NCI-H1694 (cell line): ENCODE results near the gene OR14A16.

Source experiments
- DNase-seq: peaks from one replicate; lab custom pipeline; 2025; lab: John Stamatoyannopoulos, UW

OR14A16 gene, protein sequence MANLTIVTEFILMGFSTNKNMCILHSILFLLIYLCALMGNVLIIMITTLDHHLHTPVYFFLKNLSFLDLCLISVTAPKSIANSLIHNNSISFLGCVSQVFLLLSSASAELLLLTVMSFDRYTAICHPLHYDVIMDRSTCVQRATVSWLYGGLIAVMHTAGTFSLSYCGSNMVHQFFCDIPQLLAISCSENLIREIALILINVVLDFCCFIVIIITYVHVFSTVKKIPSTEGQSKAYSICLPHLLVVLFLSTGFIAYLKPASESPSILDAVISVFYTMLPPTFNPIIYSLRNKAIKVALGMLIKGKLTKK

DNA sequence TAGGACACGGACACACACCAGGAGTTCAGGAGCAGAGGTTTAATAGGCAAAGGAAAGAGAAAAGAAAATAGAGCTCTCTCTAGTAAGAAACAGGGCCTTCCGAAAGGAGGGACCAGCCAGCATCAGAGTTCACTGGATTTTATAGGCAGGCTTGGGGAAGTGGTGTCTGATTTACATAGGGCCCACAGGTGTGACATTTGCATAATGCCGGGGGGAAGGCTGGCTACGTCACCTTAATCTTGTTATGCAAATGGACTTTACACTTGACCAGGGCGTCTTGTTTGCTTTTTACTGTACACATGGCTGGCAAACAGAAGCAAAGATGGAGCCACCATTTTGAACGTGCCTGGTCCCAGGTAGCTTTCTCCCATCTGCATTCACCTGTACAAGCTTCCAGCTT is at the start of gene OR14A16:
Gene OR14A16 (minus strand): TSS at position 97 of the 400 bp plus-strand sequence. CDS start 8,390 bp downstream, outside the sequence.
- no peak for DNase-seq

GRCh38 chr1:247865416-247865815 is 41.5 kb upstream of the OR14A16 start:
- no peak for DNase-seq

- DNase-seq: no peak
Measured at GRCh38 chr1:247864644-247865043, 40.7 kb upstream of the OR14A16 start.

DNA sequence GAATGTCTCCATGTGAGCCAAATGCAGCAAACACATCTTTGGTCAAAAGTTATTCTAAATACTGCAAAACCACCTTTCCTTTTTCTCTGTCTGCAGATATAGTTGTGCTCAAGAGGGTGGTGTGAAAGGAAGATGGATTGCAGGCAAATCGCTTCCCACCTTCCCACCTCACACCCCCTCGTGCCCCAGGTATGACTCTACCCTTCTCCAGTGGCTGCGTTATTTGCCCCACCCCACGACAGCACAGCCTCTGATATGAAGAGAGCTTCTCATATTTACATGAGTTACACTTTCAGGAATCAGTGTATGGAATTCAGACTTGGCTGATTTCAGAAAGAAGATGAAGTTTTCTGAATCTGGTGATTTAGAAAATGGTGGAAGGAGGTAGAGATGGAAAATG is 38.8 kb upstream of the OR14A16 start:
- DNase-seq: no peak

- DNase-seq: no peak
Measured at GRCh38 chr1:247857985-247858619, 34.2 kb upstream of the OR14A16 start.

DNA sequence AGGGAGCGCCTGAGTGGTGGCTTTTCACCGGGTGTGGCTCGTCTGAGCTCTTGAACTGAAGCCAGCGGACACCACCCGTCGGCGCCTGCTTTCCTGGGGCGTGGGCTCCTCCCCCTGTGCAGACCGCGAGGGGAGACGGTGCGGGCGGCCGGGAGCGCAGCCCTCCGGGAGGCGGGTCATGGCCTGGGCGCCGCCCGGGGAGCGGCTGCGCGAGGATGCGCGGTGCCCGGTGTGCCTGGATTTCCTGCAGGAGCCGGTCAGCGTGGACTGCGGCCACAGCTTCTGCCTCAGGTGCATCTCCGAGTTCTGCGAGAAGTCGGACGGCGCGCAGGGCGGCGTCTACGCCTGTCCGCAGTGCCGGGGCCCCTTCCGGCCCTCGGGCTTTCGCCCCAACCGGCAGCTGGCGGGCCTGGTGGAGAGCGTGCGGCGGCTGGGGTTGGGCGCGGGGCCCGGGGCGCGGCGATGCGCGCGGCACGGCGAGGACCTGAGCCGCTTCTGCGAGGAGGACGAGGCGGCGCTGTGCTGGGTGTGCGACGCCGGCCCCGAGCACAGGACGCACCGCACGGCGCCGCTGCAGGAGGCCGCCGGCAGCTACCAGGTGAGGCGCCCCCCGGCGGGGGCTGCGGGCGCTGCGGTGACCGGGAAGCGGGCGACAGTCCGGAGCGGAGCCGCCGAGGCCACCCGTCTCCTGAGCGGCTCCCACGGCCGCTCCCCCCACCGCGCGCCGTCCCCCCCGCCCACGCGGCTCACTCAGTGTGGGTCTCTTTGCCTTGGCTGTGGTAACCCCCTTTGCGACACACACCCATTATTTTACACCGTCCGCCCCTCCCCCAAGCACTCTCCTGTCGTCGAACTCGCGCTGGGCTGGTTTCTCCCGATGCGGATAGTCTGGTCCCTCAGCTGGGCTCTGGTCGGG is 33.4 kb upstream of the OR14A16 start, which contains the start of gene TRIM58:
Gene TRIM58 (plus strand): TSS at position 119 of the 916 bp plus-strand sequence. CDS start 60 bp downstream, at position 179.
- DNase-seq: no peak

DNA sequence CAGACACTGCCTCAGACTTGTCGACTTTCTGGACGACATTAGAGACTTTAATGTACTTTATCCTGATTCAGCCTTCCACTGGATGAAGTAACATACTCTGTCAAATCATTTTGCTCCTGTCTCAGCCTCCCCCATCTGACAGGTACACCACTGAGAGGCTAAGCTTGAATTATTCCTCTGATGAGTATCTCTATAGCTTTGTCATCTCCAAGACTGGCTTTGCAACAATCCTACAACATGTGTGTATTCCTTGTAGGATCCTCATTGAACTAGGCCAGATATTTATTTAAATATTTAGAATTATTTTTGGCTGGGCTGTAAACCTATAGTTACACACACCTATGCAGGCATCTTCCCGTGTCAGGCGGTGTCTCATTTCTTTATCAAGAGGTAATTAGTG is 32.0 kb upstream of the OR14A16 start:
- DNase-seq: no peak

DNA sequence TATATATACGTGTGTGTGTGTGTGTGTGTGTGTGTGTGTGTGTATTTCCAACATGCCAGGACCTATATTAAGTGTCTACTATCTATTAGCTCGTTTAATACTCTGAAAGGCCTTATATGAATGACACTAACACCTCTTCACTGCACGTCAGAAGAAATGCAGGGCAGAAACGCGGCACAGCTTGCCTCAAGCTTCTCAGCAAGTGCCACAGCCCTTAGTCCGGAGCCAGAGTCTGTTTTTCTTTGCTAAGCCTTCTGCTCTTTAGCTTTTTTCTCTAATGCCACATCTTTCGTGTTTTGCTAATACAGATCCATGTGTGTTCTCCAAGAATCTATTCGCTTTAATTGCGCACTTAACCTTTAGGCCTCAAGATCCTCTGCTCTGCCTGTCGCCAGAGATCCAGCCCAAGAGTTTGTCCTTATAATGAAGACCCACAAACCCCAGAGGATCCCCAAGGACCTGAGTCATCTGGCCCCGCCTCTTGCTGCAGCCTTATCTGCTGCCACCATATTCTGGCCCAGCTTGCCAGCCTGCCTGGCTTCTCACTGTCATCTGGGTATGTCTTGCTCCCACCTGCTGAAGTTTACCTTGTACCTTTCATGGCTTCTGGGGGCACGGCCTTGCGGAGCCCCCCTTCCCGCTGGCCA is 31.1 kb upstream of the OR14A16 start:
- DNase-seq: no peak

- DNase-seq: no peak
Measured at GRCh38 chr1:247849616-247850015, 25.7 kb upstream of the OR14A16 start.

DNA sequence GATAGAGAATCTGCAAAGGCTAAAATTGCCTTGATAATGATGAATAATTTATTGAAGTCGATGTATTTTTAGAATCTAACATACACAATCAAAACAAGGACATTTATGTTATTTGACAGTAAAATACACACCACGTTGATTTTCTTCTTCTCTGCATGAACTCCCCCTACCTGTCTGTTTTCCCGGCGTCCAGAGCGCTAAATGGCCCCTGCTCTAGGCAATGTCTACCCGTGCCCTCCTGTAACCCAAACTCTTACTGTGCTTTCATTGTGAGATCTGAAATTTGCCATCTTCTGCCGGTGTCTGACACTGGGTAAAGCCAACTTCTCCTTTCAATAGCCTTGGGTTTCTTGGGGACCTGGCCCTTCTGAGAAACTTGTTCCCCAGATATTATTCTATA is 24.4 kb upstream of the OR14A16 start:
- no peak for DNase-seq

GRCh38 chr1:247845693-247846017 is 21.7 kb upstream of the OR14A16 start:
- DNase-seq: no peak

GRCh38 chr1:247845011-247845692 is 21.2 kb upstream of the OR14A16 start:
- DNase-seq: no peak

DNA sequence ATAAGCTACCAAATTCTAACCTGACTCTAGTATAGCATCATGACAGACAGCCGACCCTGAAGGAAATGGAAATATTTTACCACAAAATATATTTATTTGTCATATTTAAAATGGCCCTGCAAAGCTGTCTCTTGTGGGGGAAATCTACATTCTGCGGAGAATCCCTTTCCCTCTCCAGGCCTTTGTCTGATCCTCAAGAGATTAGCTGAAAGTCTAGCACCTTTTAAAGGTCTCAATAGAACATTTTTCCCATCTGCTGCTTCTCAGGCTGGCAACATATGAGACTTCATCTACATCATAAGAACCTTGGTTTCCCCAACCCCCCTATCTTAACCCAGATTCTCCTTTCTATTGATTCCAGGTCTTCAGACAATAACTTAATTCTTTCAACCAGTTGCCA is 19.5 kb upstream of the OR14A16 start:
- DNase-seq: no peak

- no peak for DNase-seq
Measured at GRCh38 chr1:247841796-247842195, 17.9 kb upstream of the OR14A16 start, which contains the start of gene OR11L1. TSS of gene OR11L1 (minus strand) at chr1:247841896. CDS start at chr1:247841896, 0 bp downstream.

DNA sequence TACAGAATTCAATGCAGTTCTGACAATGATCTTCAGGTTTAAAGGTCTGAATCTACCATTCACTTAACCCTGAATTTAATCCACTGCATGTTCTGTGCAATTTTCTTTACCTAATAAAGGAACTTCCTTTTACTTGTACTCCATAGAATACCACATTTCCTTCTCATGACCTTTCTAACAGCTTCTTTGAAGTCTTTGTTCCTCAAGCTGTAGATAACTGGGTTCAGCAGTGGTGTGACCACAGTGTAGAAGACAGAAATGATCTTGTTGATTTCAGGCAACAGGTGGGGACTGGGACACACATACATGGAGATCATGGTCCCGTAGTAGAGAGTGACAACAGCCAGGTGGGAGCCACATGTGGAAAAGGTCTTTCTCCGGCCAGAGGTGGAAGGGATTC is 16.9 kb upstream of the OR14A16 start:
- no peak for DNase-seq

GRCh38 chr1:247833601-247834000 is 9.7 kb upstream of the OR14A16 start:
- no peak for DNase-seq

- no peak for DNase-seq
Measured at GRCh38 chr1:247829656-247830055, 5.7 kb upstream of the OR14A16 start.

- no peak for DNase-seq
Measured at GRCh38 chr1:247825362-247825761, 1.4 kb upstream of the OR14A16 start.

DNA sequence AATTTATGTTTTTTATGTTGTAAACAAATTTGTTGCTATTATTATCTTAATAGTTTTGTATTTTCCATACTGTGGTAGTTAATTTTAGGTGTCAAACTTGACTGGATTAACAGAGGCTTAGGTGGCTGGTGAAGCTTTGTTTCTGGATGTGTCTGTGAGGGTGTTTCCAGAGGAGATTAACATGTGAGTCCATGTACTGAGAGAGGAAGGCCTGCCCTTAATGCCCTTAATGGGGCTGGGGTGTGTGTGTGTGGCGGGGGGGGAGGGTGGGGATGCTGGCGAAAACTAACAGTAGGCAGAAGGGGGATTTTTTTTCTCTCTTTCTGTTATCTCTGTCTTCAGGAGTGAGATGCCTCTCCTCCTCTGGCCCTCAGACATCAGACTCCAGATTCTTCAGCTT is 1.9 kb downstream of the OR14A16 start:
- no peak for DNase-seq

GRCh38 chr1:247812637-247813036 is 11.3 kb downstream of the OR14A16 start:
- no peak for DNase-seq

- no peak for DNase-seq
Measured at GRCh38 chr1:247797518-247797917, 26.4 kb downstream of the OR14A16 start.
